Ovary (tissue), 9 donors: ENCODE results near the gene CAMKMT. TPM values are rescaled to one million over a fixed set of nuclear protein-coding genes. Genes with fewer than 3 reads are reported as not detected.

Experiments
- DNase-seq, 5 donors: peaks; one replicate each; pipeline ENCODE4 v3.0.0-alpha.2; 2019 to 2020
- H3K27ac ChIP-seq, 2 donors: fragments of 200-600 bp; one replicate each; pipeline versions ENCODE4 v1.5.1 to v1.8.0; 2019 to 2022
- H3K27me3 ChIP-seq: fragments of 200-600 bp; one replicate; pipeline ENCODE4 v1.8.0; 2022
- H3K36me3 ChIP-seq: fragments of 200-600 bp; sonication (generic); one replicate; pipeline ENCODE4 v1.5.1; 2019
- H3K4me1 ChIP-seq: one replicate; pipeline ENCODE4 v1.8.1; 2013; ENCODE audit warnings: mild to moderate bottlenecking, moderate library complexity; ENCODE audit not compliant: insufficient read depth
- H3K4me3 ChIP-seq: fragments of 200-600 bp; sonication (generic); one replicate; pipeline ENCODE4 v1.5.1; 2017
- H3K9me3 ChIP-seq, 2 donors: fragments of 200-600 bp in 1 of 2; sonication (generic) in 1 of 2; one replicate each; pipeline versions ENCODE4 v1.5.1 to v1.8.1; 2013 to 2019; ENCODE audit warnings: mild to moderate bottlenecking in 1 of 2, moderate library complexity in 1 of 2
- CTCF ChIP-seq, 3 donors: fragments of 450-650 bp in 2 of 3; fragments of 200-600 bp in 1 of 3; IDR thresholded peaks; one replicate each; pipeline versions ENCODE4 v1.5.1 to v1.8.0; 2016 to 2022; ENCODE audit warnings: antibody characterized with exemption in 3 of 3, mild to moderate bottlenecking in 1 of 3
- EP300 ChIP-seq: sonication (generic); formaldehyde crosslinking; IDR thresholded peaks from one replicate; pipeline ENCODE4 v1.6.1; 2017; ENCODE audit warnings: antibody characterized with exemption
- POLR2A ChIP-seq: fragments of 450-650 bp; IDR thresholded peaks from one replicate; pipeline ENCODE4 v1.6.1; 2017; ENCODE audit warnings: antibody characterized with exemption, mild to moderate bottlenecking, moderate library complexity
- WGBS, 3 donors: extraction: QIAGEN DNeasy Blood & Tissue Kit in 1 of 3; methylation state at CpG; one replicate each; pipeline versions ENCODE4 v1.1.5 to v1.1.7; 2013 to 2017; 5-methylcytosine and 5-hydroxymethylcytosine counted together
- intact Hi-C, 4 donors: fragments of 100-400 bp; cut with DNase I; formaldehyde crosslinking; loops; one replicate each; pipeline versions ENCODE4 v1.11.0 to v1.15.1; 2022 to 2023
- polyA plus RNA-seq, 2 donors: library from polyadenylated mRNA; stranded (reverse); fragments of 200-250 nt in 1 of 2; fragments of 350-450 nt in 1 of 2; fragmentation: Illumina TruSeq in 1 of 2; extraction: RNeasy Lipid Tissue Mini Kit (QIAGEN cat#74804) in 1 of 2; gene quantifications; one replicate each; pipeline ENCODE4 v1.2.3, GENCODE V29; 2013 to 2014
- total RNA-seq, 7 donors: library from RNA; depleted of rRNA in 2 of 7; stranded (reverse); fragments of >200 nt in 2 of 7; fragmentation: NEBNext Ultra II Directional in 3 of 7; extraction: Animal tissue kit (Norgen Biotek cat#: 25700) in 3 of 7; gene quantifications; one replicate each; pipeline versions ENCODE4 v1.1.0 to v1.2.4, GENCODE V29; 2016 to 2023
- donor health status: DM: no; HTN: no; CAD: no; lungs with moderate emphysema.
- donor health status: DM: no; HTN: no; CAD: no.
- donor health status: Bipolar disorder and iron deficiency.
- donor health status: DM: yes; HTN: yes; CAD: no.
- donor health status: DM: no; HTN: no; CAD: no.
- donor health status: DM: yes; HTN: yes; CAD: no.

CAMKMT gene
- total and polyA plus RNA-seq, 9 donors, result 3.5 to 10.7 (median 8.9) TPM

GRCh38 chr2:44321360-44321759 lies 40.4 kb upstream of the CAMKMT start:
- Histone ChIP-seq H3K9me3 (no peaks in the 10 kb centered on the region), H3K4me1 (peaks cover 5% of the 10 kb centered on the region), H3K36me3 (no peaks in the 10 kb centered on the region), H3K27ac (no peak overlapping the region), H3K4me3 (no peak overlapping the region), H3K27me3 (no peaks in the 10 kb centered on the region)
- no peak for DNase-seq
- TF ChIP-seq POLR2A (no peak), EP300 (no peak), CTCF (IDR thresholded peaks at IDR 0.05) (no peak)
- intact Hi-C loops, result no loop called here
- 92 to 93% (median 92%) methylated on average over 5 of the region's 5 CpGs for WGBS, 3 donors

- H3K9me3 ChIP-seq, result no peaks in the 10 kb centered on the region
- TF ChIP-seq CTCF (IDR thresholded peaks at IDR 0.05) (no peak), EP300 (no peak), POLR2A (no peak)
- no peak overlapping the region for H3K4me3 ChIP-seq
- intact Hi-C loops, result no loop called here
- peaks cover 5% of the 10 kb centered on the region for H3K4me1 ChIP-seq
- no peak for DNase-seq
- no peaks in the 10 kb centered on the region for H3K27me3 ChIP-seq
- no peak overlapping the region for H3K27ac ChIP-seq
- WGBS, 3 donors, result 65 to 79% (median 79%) methylated on average over 1 of the region's 1 CpG
- H3K36me3 ChIP-seq, result no peaks in the 10 kb centered on the region
Measured at GRCh38 chr2:44324971-44325426, 36.7 kb upstream of the CAMKMT start.

GRCh38 chr2:44325897-44326296 lies 35.9 kb upstream of the CAMKMT start:
- DNase-seq, result no peak
- 69 to 77% (median 74%) methylated on average over 4 of the region's 4 CpGs for WGBS, 3 donors
- Histone ChIP-seq H3K4me3 (no peak overlapping the region), H3K36me3 (no peaks in the 10 kb centered on the region), H3K4me1 (peaks cover 5% of the 10 kb centered on the region), H3K9me3 (no peaks in the 10 kb centered on the region), H3K27ac (no peak overlapping the region), H3K27me3 (no peaks in the 10 kb centered on the region)
- intact Hi-C loops, result no loop called here
- no peak for TF ChIP-seq EP300
- TF ChIP-seq POLR2A, result no peak
- TF ChIP-seq CTCF (IDR thresholded peaks at IDR 0.05), result no peak

- WGBS, 3 donors, result 86 to 89% (median 89%) methylated on average over 13 of the region's 13 CpGs
- H3K4me1 ChIP-seq, result peaks cover 5% of the 10 kb centered on the region
- no peaks in the 10 kb centered on the region for H3K27me3 ChIP-seq
- intact Hi-C loops, result no loop called here
- no peak overlapping the region for H3K27ac ChIP-seq
- no peak for TF ChIP-seq POLR2A
- H3K9me3 ChIP-seq, result no peaks in the 10 kb centered on the region
- H3K4me3 ChIP-seq, result no peak overlapping the region
- no peaks in the 10 kb centered on the region for H3K36me3 ChIP-seq
- DNase-seq, result no peak
Measured at GRCh38 chr2:44326548-44327264, 35.0 kb upstream of the CAMKMT start.

GRCh38 chr2:44328750-44329149 lies 33.0 kb upstream of the CAMKMT start:
- Histone ChIP-seq H3K27ac (no peak overlapping the region), H3K4me3 (no peak overlapping the region), H3K27me3 (no peaks in the 10 kb centered on the region), H3K9me3 (no peaks in the 10 kb centered on the region), H3K4me1 (peaks cover 6% of the 10 kb centered on the region), H3K36me3 (no peaks in the 10 kb centered on the region)
- TF ChIP-seq EP300, result no peak
- no peak for TF ChIP-seq POLR2A
- TF ChIP-seq CTCF (IDR thresholded peaks at IDR 0.05), result no peak
- 92 to 94% (median 93%) methylated on average over 2 of the region's 2 CpGs for WGBS, 3 donors
- DNase-seq, result no peak
- intact Hi-C loops, result no loop called here
